Kidney epithelial cell (primary cell): ENCODE results near the gene HMCN1. TPM values are rescaled to one million over a fixed set of nuclear protein-coding genes. Genes with fewer than 3 reads are reported as not detected.

ENCODE experiments used
- DNase-seq: peaks from one replicate; pipeline ENCODE4 v3.0.0-alpha.2; 2010; ENCODE audit warnings: low read depth
- H3K27me3 ChIP-seq: 2 replicates; pipeline ENCODE4 v1.6.0; 2011; ENCODE audit warnings: low read length; ENCODE audit not compliant: control insufficient read depth, insufficient read depth
- H3K36me3 ChIP-seq: 2 replicates; pipeline ENCODE4 v1.5.1; 2011; ENCODE audit warnings: low read length; ENCODE audit not compliant: control insufficient read depth, insufficient read depth
- H3K4me3 ChIP-seq: 2 replicates; pipeline ENCODE4 v1.5.1; 2011; ENCODE audit warnings: low read depth, mild to moderate bottlenecking, control low read depth, low read length
- total RNA-seq: library from RNA; depleted of rRNA; stranded (reverse); fragments of >200 nt; gene quantifications from 2 replicates; pipeline ENCODE4 v1.2.3, GENCODE V29; 2015
- TF ChIP-seq, protein P1 (sequence below): IDR thresholded peaks from 2 replicates; pipeline ENCODE4 v1.5.1; 2011; ENCODE audit warnings: mild to moderate bottlenecking, moderate library complexity, low read length, control low read depth, inconsistent platforms; ENCODE audit not compliant: insufficient read depth, poor library complexity, severe bottlenecking

HMCN1 gene
- total RNA-seq, 1 donor from 2014 or later = 1.3 TPM

- H3K27me3 ChIP-seq = no peaks in the 10 kb centered on the region
- TF ChIP-seq, protein P1, sequence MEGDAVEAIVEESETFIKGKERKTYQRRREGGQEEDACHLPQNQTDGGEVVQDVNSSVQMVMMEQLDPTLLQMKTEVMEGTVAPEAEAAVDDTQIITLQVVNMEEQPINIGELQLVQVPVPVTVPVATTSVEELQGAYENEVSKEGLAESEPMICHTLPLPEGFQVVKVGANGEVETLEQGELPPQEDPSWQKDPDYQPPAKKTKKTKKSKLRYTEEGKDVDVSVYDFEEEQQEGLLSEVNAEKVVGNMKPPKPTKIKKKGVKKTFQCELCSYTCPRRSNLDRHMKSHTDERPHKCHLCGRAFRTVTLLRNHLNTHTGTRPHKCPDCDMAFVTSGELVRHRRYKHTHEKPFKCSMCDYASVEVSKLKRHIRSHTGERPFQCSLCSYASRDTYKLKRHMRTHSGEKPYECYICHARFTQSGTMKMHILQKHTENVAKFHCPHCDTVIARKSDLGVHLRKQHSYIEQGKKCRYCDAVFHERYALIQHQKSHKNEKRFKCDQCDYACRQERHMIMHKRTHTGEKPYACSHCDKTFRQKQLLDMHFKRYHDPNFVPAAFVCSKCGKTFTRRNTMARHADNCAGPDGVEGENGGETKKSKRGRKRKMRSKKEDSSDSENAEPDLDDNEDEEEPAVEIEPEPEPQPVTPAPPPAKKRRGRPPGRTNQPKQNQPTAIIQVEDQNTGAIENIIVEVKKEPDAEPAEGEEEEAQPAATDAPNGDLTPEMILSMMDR = no peak
- no peak overlapping the region for H3K4me3 ChIP-seq
- DNase-seq = no peak
- H3K36me3 ChIP-seq = no peaks in the 10 kb centered on the region
Observed at GRCh38 chr1:185823467-185823866, 89.3 kb downstream of the HMCN1 start.

- DNase-seq = no peak
- Histone ChIP-seq H3K36me3 (no peaks in the 10 kb centered on the region), H3K27me3 (no peaks in the 10 kb centered on the region), H3K4me3 (no peak overlapping the region)
- TF ChIP-seq, protein P1 = no peak
Observed at GRCh38 chr1:185824106-185824505, 89.9 kb downstream of the HMCN1 start.

- Histone ChIP-seq H3K4me3 (no peak overlapping the region), H3K36me3 (no peaks in the 10 kb centered on the region), H3K27me3 (no peaks in the 10 kb centered on the region)
- DNase-seq = no peak
- TF ChIP-seq, protein P1 = no peak
Observed at GRCh38 chr1:185825556-185825955, 91.4 kb downstream of the HMCN1 start.

GRCh38 chr1:185834371-185834905 is 100.2 kb downstream of the HMCN1 start:
- no peak overlapping the region for H3K4me3 ChIP-seq
- TF ChIP-seq, protein P1 = no peak
- H3K36me3 ChIP-seq = no peaks in the 10 kb centered on the region
- DNase-seq = no peak
- no peaks in the 10 kb centered on the region for H3K27me3 ChIP-seq

DNA sequence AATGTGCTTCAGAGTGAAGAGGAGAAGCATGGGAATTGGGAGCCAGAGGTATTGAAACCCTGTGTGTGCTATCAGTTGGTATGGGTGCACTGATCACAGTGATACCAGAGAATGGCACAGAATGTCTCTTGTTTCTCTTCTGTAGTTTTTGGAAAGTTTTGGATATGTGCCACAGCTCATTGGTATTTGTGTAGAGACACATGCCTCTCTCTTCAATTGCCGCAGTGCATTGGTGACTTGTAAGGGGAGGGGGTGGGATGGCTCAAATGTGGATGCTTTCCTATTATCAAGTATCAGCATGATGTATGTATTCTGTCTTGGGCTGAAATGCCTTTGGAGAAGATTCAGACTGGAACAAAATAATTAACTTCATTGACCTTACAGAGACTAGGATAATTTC is 101.0 kb downstream of the HMCN1 start:
- TF ChIP-seq, protein P1 = no peak
- no peak for DNase-seq
- Histone ChIP-seq H3K4me3 (no peak overlapping the region), H3K36me3 (no peaks in the 10 kb centered on the region), H3K27me3 (no peaks in the 10 kb centered on the region)

GRCh38 chr1:185837711-185838110 is 103.5 kb downstream of the HMCN1 start:
- TF ChIP-seq, protein P1 = no peak
- DNase-seq = no peak
- Histone ChIP-seq H3K36me3 (no peaks in the 10 kb centered on the region), H3K4me3 (no peak overlapping the region), H3K27me3 (no peaks in the 10 kb centered on the region)
